HEK293 (cell line): ENCODE data around the gene TRMU.

Experiments used
- CTCF ChIP-seq: fragments of 450-650 bp; formaldehyde crosslinking; IDR thresholded peaks from 2 replicates; pipeline ENCODE4 v1.5.1; 2016; ENCODE audit warnings: missing biosample characterization, missing genetic modification characterization
- HIC1 ChIP-seq: fragments of 450-650 bp; formaldehyde crosslinking; IDR thresholded peaks from 2 replicates; pipeline ENCODE4 v1.5.1; 2016; ENCODE audit warnings: missing biosample characterization, missing genetic modification characterization
- YY1 ChIP-seq: fragments of 450-650 bp; formaldehyde crosslinking; IDR thresholded peaks from 2 replicates; pipeline ENCODE4 v1.5.1; 2018; ENCODE audit warnings: missing biosample characterization, missing genetic modification characterization
- ZBTB7A ChIP-seq: fragments of 450-650 bp; formaldehyde crosslinking; IDR thresholded peaks from 2 replicates; pipeline ENCODE4 v1.5.1; 2016; ENCODE audit warnings: low read depth, missing biosample characterization, missing genetic modification characterization
- ZNF175 ChIP-seq: fragments of 450-650 bp; formaldehyde crosslinking; IDR thresholded peaks from 2 replicates; pipeline ENCODE4 v1.5.1; 2016; ENCODE audit warnings: missing biosample characterization, missing genetic modification characterization
- ZNF274 ChIP-seq, 2 experiments: fragments of 200-500 bp in 1 of 2; fragments of 450-650 bp in 1 of 2; sonication (Bioruptor generic) in 1 of 2; formaldehyde crosslinking in 1 of 2; IDR thresholded peaks; 2 replicates each; pipeline versions ENCODE4 v1.5.1 to v1.6.1; 2014 to 2016; ENCODE audit warnings: borderline replicate concordance in 1 of 2, inconsistent platforms in 1 of 2, low read length in 1 of 2, missing biosample characterization in 1 of 2, missing genetic modification characterization in 1 of 2
- ZNF391 ChIP-seq: fragments of 450-650 bp; formaldehyde crosslinking; IDR thresholded peaks from 2 replicates; pipeline ENCODE4 v1.5.1; 2016; ENCODE audit warnings: low read depth, missing biosample characterization, missing genetic modification characterization, borderline replicate concordance
- ZNF580 ChIP-seq: fragments of 450-650 bp; formaldehyde crosslinking; IDR thresholded peaks from 2 replicates; pipeline ENCODE4 v1.5.1; 2016; ENCODE audit warnings: missing biosample characterization, missing genetic modification characterization
- ZNF701 ChIP-seq: fragments of 450-650 bp; formaldehyde crosslinking; IDR thresholded peaks from 2 replicates; pipeline ENCODE4 v1.5.1; 2016; ENCODE audit warnings: missing biosample characterization, missing genetic modification characterization
- ZNF785 ChIP-seq: fragments of 450-650 bp; formaldehyde crosslinking; IDR thresholded peaks from 2 replicates; pipeline ENCODE4 v1.5.1; 2016; ENCODE audit warnings: missing biosample characterization, missing genetic modification characterization

- no peak for TF ChIP-seq HIC1 (tag by site-specific recombination)
- no peak for TF ChIP-seq ZNF274 (IDR thresholded peaks at IDR 0.05; ENCODE audit: low read length)
- TF ChIP-seq ZNF274 (tag by site-specific recombination; IDR thresholded peaks at IDR 0.05; ENCODE audit: borderline replicate concordance) = no peak
- no peak for TF ChIP-seq YY1
- TF ChIP-seq CTCF (tag by site-specific recombination) = no peak
- TF ChIP-seq ZBTB7A (tag by site-specific recombination) = no peak
- no peak for TF ChIP-seq ZNF391 (tag by site-specific recombination)
- TF ChIP-seq ZNF701 = no peak
- no peak for TF ChIP-seq ZNF175
- no peak for TF ChIP-seq ZNF580 (tag by site-specific recombination)
- TF ChIP-seq ZNF785 (tag by site-specific recombination) = no peak
Measured at GRCh38 chr22:46360097-46360496, 24.6 kb downstream of the TRMU start.
